HG03025 (cell line): Measurements from ENCODE around the gene DEFB128.
"Not testable (repeated sequence)": the region's sequence is repeated elsewhere in the genome, so short reads cannot be mapped to it uniquely, and the experiment has no call there.

ENCODE experiments used
- ATAC-seq: cut with Tn5 transposase; IDR thresholded peaks from one replicate; pipeline ENCODE4 v1.9.1; 2021; ENCODE audit warnings: mild to moderate bottlenecking, moderate library complexity; ENCODE audit not compliant: unreplicated experiment, low FRiP score

Gene DEFB128

GRCh38 chr20:189611-190010, at the start of gene DEFB128:
TSS of gene DEFB128 (minus strand) at chr20:189711. CDS start at chr20:189623, 88 bp downstream.
- no peak for ATAC-seq

DNA sequence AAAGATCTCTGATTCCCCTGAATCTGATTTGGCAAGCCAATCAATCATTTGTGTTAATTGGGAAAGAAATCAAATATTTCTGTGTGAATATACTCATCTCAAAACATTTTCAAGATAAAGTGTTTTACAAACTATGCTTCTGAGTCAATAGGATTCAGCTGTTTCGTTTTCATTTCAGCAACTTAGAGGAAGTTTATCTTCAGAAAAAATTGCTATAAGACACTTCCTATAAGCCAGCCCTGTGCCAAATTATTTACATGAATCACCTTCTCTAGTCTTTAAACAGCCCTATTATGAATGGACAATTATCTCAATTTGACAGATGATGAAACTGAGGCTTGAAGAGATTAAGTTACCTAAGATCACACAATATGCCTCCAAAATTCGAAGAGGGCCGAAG, 48.4 kb upstream of the DEFB128 start:
- ATAC-seq: no peak

GRCh38 chr20:237489-237888, 48.0 kb upstream of the DEFB128 start:
- ATAC-seq: no peak

GRCh38 chr20:235891-236290, 46.4 kb upstream of the DEFB128 start:
- ATAC-seq: no peak

DNA sequence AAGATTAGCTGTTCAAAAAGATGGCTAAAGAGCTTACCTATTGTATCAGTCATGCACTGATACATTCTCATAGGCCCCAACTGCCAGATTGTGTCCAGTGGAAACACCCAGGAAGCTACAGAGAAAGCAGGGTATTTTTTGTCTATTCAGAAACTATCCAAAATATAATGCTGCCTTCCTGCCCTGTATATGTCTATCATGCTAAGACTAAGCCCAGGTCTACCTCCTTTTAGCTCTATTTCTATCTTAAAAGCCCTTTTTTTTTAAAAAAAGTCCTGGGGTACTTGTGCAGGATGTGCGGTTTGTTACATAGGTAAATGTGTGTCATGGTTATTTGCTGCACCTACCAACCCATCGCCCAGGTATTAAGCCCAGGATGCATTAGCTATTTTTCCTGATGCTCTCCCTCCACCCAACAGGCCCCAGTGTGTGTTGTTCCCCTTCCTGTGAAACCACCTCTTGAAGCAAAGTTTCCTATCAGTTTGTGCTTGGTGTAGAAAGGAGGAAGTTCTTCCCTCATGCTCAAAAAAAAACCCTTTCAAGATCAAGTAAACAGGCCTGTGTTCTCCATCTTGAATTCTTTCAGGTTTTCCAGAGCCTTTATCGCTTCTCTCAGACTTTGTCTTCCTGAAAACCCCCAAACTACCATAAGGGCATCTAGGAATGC, 38.1 kb upstream of the DEFB128 start:
- no peak for ATAC-seq

GRCh38 chr20:226958-227357, 37.4 kb upstream of the DEFB128 start, which contains the start of gene DEFB129:
TSS of gene DEFB129 (plus strand) at chr20:227258. CDS start at chr20:227289, 31 bp downstream.
- ATAC-seq: no peak

- ATAC-seq: not testable (repeated sequence)
Measured at GRCh38 chr20:225879-226278, 36.4 kb upstream of the DEFB128 start.

DNA sequence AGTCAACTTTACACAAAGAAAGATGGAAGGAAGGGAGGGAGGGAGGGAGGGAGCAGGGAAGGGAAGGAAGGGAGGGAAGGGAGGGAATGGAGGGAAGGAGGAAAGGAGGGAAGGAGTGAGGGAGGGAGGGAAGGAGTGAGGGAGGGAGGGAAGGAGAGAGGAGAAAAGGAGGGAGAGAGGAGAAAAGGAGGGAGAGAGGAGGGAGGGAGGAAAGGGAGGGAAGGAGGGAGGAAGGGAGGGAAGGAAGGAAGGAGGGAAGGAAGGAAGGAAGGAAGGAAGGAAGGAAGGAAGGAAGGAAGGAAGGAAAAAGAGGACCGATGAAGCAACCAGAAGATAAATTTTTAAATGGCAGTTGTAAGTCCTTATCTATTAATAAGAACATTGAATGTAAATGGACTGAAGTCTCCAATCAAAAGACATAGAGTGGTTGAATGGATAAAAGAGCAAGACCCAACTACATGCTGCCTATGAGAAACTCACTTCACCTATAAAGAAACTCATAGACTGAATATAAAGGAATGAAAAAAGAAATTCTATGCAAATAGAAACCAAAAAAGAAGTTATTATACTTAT, 31.8 kb upstream of the DEFB128 start:
- ATAC-seq: no peak

GRCh38 chr20:219290-220115, 30.0 kb upstream of the DEFB128 start:
- ATAC-seq: no peak

- ATAC-seq: no peak
Measured at GRCh38 chr20:217266-217665, 27.8 kb upstream of the DEFB128 start.

GRCh38 chr20:215796-216195, 26.3 kb upstream of the DEFB128 start:
- no peak for ATAC-seq

DNA sequence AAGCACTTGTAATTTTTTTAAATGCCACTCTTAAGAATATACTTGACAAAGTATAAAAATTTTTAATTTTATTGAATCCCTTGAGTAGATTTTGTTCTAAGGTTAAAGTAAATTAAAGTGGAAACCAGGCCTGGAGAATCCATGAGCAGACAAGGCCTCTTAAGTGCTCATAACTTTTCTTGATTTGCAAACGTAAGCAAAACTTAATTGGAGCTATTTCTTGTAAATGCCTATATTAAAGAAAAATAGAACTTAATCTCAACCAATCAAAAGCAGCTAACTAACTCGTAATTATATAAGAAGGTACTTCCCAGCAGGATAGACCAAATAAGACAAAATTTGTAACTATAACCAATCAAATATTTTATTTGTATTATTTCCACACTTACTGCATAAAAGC, 24.9 kb upstream of the DEFB128 start:
- ATAC-seq: no peak

DNA sequence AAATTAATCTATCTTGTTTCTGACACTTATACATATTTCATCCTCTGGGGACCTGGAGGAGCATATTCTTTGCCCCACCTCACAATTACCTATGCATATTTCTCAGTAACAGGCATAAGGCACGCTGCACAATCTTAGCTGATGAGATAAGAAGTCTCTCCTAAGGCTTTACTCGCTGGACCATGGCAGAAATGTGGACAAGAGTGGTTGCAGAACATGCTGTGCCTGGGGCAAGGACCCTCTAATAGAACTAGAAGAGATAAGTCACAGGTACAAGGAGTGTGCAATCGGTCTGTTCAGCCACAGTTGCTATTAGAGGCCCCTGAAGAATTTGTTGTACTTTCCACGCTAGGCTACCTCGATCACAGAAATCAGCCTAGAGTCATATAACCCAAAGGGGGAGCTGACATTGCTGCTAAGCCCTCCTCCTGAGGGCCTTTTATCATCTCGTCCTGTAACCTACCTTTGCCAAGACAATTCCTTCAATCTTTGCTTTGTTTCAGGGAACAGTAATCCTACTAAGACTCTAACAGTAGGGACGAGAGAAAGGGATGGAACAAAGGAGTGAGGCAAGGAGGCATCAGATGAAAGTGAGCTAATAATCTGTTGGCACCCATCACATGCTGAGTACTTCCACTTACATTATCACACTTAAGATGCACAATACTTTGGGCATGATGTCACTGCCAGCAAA, 21.4 kb upstream of the DEFB128 start:
- no peak for ATAC-seq

DNA sequence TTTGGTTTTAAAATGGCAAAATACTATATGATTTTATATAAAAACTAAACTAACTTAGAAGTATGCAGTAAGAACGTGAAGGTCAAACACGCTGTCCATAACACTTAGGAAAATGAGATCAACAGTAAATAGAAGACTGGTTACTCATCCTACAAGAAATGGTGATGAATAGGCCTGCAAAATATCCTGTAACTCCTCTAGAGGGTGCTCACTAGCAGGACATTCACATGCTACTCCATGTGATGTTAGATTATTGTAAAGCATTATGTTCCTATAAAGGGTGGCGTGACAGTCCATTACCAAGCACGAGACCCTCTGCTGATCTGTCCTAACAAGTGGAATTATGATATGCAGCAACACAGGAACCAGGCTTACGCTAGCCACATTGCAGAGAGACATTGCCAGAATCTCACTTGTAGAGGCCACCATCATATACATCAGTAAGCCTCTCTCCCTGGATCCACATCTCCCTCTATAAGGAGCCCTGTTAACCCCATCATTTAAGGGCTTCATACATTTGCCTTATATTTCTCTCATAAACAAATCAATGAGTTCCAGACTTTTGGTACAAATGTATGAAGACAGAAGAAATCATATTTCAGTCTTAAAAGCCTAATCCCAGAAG, 19.5 kb upstream of the DEFB128 start:
- no peak for ATAC-seq

DNA sequence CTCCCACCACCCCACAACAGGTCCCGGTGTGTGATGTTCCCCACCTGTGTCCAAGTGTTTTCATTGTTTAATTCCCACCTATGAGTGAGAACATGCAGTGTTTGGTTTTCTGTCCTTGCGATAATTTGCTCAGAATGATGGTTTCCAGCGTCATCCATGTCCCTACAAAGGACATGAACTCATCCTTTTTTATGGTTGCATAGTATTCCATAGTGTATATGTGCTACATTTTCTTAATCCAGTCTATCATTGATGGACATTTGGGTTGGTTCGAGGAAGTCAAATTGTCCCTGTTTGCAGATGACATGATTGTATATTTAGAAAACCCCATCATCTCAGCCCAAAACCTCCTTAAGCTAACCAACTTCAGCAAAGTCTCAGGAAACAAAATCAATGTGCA, 14.1 kb upstream of the DEFB128 start:
- not testable (repeated sequence) for ATAC-seq

DNA sequence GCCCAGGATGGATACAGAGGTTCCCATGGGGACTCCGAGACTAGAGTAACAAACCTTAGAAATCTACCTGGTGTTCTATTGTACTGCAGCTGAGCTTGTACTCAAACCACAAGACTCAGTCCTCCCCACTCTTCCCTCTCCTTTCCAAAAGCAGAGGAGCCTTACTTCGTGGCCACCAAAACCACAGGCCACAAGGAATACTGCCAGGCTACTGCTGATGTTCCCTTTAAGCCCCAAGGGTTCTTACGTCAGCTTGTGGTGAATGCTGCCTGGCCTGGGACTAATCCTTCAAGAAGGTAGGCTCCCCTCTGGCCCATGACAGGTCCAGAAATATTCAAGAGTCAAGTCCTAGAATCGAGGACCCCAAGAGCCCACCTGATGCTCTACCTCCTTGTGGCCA, 10.5 kb upstream of the DEFB128 start:
- no peak for ATAC-seq

- ATAC-seq: no peak
Measured at GRCh38 chr20:198225-198624, 8.7 kb upstream of the DEFB128 start.

GRCh38 chr20:187733-188132, 1.8 kb downstream of the DEFB128 start:
- ATAC-seq: no peak

DNA sequence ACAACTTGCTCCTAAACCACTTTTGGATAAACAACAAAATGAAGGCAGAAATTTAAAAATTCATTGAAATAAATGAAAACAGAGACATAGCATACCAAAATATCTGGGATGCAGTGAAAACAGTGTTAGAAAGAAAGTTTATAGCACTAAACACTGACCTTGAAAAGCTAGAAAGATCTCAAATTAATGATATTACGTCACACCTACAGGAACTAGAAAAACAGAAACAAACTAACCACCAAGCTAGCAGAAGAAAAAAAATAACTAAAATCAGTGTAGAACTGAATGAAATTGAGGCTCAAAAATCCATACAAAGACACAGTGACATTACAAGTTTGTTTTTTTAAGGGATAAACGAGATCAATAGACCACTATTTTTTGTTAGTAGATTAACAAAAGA, 5.2 kb downstream of the DEFB128 start:
- ATAC-seq: no peak

DNA sequence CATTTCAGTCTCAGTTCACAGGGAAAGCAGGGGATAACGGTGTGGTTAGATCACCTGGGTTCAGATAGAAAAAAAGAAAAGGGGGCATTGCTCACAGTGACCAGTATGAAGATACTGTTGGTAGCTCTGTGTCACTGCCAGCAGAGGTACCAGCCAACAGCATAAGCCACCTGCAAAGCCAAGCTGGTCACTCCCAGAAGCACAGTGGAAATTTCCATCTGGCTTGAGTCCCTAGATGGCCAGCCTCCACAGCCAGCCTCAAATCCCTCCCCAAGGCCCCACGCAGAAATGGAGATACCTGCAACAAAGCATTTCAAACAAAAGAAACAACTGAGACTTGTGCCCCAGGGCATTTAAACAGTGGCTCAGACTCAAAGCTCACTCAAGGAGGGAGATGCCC, 20.6 kb downstream of the DEFB128 start:
- ATAC-seq: no peak

DNA sequence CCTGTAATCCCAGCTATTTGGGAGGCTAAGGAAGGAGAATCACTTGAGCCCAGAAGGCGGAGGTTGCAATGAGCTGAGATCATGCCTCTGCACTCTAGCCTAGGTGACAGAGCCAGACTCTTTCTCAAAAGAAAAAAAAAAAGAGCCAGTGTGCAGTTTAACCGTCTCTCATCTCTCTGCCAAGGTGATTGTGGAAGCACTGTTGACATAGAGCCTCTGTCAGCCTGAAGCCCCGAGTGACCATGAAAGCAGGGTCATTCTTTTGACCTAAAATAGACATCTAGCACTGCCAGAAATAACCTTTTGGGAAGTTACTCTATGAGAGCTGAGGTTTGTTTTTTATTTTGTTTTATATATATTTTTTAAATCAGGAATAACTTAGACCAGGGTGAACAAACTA, 24.9 kb downstream of the DEFB128 start:
- ATAC-seq: no peak
